Measurements from ENCODE around the gene PRKCB. TPM values are rescaled to one million over a fixed set of nuclear protein-coding genes. Genes with fewer than 3 reads are reported as not detected.

Gene PRKCB
- total RNA-seq: not detected in 2 replicates

DNA sequence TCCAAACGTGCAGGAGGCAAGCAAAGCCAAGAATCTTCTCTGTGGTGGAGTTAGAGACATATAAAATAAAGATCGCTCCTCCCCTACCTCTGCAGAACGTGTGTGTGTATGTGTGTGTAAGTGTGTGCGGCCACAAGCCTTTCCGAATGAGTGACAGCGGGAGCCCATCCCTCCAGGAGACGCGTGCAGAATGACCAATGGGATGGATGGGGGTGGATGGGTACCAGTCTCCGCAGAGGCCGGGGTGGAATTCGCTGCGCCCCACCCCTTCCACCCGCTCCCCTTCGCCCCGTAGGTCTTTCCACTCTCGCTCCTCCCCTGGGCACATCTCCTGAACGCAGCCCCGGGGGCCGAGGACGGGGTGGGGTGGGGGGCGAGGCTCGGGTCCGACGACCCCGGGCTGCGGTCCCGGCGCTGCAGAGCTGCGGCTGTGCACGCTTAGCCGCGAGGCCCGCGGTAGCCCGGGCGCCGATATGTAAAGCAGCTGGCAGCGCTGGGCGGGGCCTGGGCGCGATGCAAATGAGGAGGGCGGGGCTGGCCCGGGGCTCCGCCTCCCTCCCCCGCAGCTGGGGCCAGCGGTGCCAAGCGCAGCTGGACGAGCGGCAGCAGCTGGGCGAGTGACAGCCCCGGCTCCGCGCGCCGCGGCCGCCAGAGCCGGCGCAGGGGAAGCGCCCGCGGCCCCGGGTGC is at the start of gene PRKCB:
PRKCB (plus strand) TSS at position 594 of the 688 bp plus-strand sequence.

DNA sequence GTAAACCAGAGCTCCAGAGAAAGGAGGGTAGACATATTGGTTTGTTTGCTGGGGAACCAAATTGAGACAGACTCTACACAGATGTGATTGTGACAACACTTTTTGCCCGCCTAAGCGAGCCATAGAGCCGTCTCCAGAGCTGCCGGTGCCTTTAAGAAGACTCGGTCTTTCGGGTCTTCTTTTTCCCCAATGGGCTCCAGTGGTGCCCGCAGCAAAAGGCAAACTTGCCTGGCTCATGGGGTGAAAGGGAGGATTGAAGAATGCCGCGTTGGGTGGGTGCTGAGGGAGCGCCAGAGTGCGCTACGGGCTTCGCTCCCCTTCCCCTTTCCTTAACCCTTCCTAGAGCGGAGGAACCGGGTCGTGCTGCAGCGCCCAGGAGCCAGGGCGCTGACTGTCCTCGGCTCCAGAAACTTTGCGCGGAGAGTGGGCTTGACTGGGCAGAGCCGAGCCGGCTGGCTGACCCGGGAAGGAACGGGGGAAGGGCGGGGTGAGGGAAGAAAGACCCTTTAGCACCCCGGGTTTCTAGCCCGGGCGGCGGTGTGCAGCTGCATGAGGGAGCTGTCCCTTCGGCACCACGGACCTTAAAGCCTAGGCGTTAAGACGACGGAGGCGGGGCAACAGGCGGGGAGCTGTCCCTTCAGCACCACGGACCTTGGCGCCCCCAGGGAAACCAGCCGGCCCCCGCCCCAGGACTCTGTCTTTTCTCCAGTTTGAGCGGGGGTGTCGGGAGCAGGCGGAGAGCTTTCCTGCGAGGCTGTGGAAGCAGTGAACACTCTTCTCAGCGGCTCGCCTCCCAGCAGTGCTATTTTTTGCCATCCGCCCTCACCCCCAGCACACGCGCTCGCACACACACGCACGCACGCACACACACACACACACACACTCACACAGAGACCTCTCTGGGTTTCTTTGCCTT is 419.9 kb downstream of the PRKCB start, which contains the start of gene CACNG3:
CACNG3 (plus strand) TSS at position 880 of the 916 bp plus-strand sequence. CDS start 420 bp downstream, outside the sequence.

Other genes starting within 250 kb of the PRKCB start
- gene NDUFAB1, start 239.7 kb upstream of the PRKCB start, total RNA-seq: 173 and 197 TPM in 2 replicates
- gene PALB2, start 194.7 kb upstream of the PRKCB start, total RNA-seq: 11.8 and 12.2 TPM in 2 replicates
- gene DCTN5, start 194.5 kb upstream of the PRKCB start, total RNA-seq: 47.9 and 48.0 TPM in 2 replicates
- 53.6 and 57.6 TPM in 2 replicates for gene PLK1, start 157.1 kb upstream of the PRKCB start, total RNA-seq
- gene ERN2, start 122.8 kb upstream of the PRKCB start, total RNA-seq: 0.28 and 0.49 TPM in 2 replicates
- gene CHP2, start 81.0 kb upstream of the PRKCB start, total RNA-seq: 0.37 and 0.85 TPM in 2 replicates